DOHH2 (cell line): Measurements from ENCODE around the gene FIZ1.

ENCODE experiments used
- H3F3A ChIP-seq: fragments of 200-600 bp; sonication (generic), shearing (Covaris generic); 2 replicates; pipeline ENCODE4 v1.6.0; 2016; ENCODE audit warnings: antibody characterized with exemption, mild to moderate bottlenecking; ENCODE audit not compliant: control insufficient read depth, insufficient read depth
- H3K27ac ChIP-seq: fragments of 200-600 bp; sonication (generic); 2 replicates; pipeline ENCODE4 v1.5.1; 2014; ENCODE audit warnings: low read depth, mild to moderate bottlenecking, low read length, moderate library complexity
- H3K27me3 ChIP-seq: fragments of 200-600 bp; sonication (generic); 2 replicates; pipeline ENCODE4 v1.6.1; 2014; ENCODE audit warnings: mild to moderate bottlenecking, low read length, mixed read lengths; ENCODE audit not compliant: control insufficient read depth
- H3K36me3 ChIP-seq: fragments of 200-600 bp; sonication (generic); 2 replicates; pipeline ENCODE4 v1.6.1; 2014; ENCODE audit warnings: mild to moderate bottlenecking, low read length, moderate library complexity, mixed read lengths; ENCODE audit not compliant: control insufficient read depth
- H3K4me1 ChIP-seq: fragments of 200-600 bp; sonication (generic); 2 replicates; pipeline ENCODE4 v1.6.1; 2014; ENCODE audit warnings: mild to moderate bottlenecking, low read length, mixed read lengths; ENCODE audit not compliant: control insufficient read depth
- H3K4me2 ChIP-seq: fragments of 200-600 bp; sonication (generic); 2 replicates; pipeline ENCODE4 v1.6.0; 2014; ENCODE audit warnings: mild to moderate bottlenecking, low read length, moderate library complexity
- H3K4me3 ChIP-seq: fragments of 200-600 bp; sonication (generic); 2 replicates; pipeline ENCODE4 v1.5.1; 2014; ENCODE audit warnings: mild to moderate bottlenecking, low read length, mixed read lengths
- H3K79me2 ChIP-seq: fragments of 200-600 bp; sonication (generic); 2 replicates; pipeline ENCODE4 v1.6.1; 2014; ENCODE audit warnings: mild to moderate bottlenecking, low read length, mixed read lengths; ENCODE audit not compliant: control insufficient read depth
- H3K9me2 ChIP-seq: fragments of 200-600 bp; sonication (generic); replicated peaks from 2 replicates; pipeline ENCODE4 v1.6.1; 2014; ENCODE audit warnings: mild to moderate bottlenecking, low read length, mixed read lengths; ENCODE audit not compliant: control insufficient read depth
- H3K9me3 ChIP-seq: fragments of 200-600 bp; sonication (generic); 2 replicates; pipeline ENCODE4 v1.6.1; 2014; ENCODE audit warnings: antibody characterized with exemption, low read length, mixed read lengths; ENCODE audit not compliant: control insufficient read depth, insufficient read depth
- H4K20me1 ChIP-seq: fragments of 200-600 bp; sonication (generic); 2 replicates; pipeline ENCODE4 v1.6.0; 2014; ENCODE audit warnings: low read depth, mild to moderate bottlenecking, antibody characterized with exemption, low read length, moderate library complexity; ENCODE audit not compliant: control insufficient read depth, insufficient read depth
- CTCF ChIP-seq: fragments of 200-600 bp; sonication (generic); IDR thresholded peaks from one replicate; pipeline ENCODE4 v1.5.1; 2014; ENCODE audit warnings: antibody characterized with exemption, mild to moderate bottlenecking, low read depth, low read length; ENCODE audit not compliant: poor library complexity, severe bottlenecking
- EZH2phosphoT487 ChIP-seq: fragments of 200-600 bp; sonication (generic); IDR thresholded peaks from 2 replicates; pipeline ENCODE4 v1.6.1; 2017; ENCODE audit warnings: borderline replicate concordance, mild to moderate bottlenecking, antibody characterized with exemption, low read length, moderate library complexity, mixed read lengths

Gene FIZ1

GRCh38 chr19:55618426-55618825 lies 19.1 kb upstream of the FIZ1 start:
- no peaks in the 10 kb centered on the region for H3K79me2 ChIP-seq
- peaks cover 8% of the 10 kb centered on the region for H3F3A ChIP-seq
- H4K20me1 ChIP-seq, result peaks cover 1% of the 10 kb centered on the region; the same call in 1 of the 2 replicates
- TF ChIP-seq EZH2phosphoT487 (no peak), CTCF (no peak)
- peaks cover 2% of the 10 kb centered on the region for H3K4me1 ChIP-seq
- no peak overlapping the region for H3K4me2 ChIP-seq
- H3K4me3 ChIP-seq, result no peak overlapping the region
- no peaks in the 10 kb centered on the region for H3K9me2 ChIP-seq
- H3K27me3 ChIP-seq, result no peaks in the 10 kb centered on the region
- H3K9me3 ChIP-seq, result no peaks in the 10 kb centered on the region
- H3K36me3 ChIP-seq, result peaks cover 21% of the 10 kb centered on the region
- H3K27ac ChIP-seq, result no peak overlapping the region

GRCh38 chr19:55617426-55617825 lies 18.1 kb upstream of the FIZ1 start:
- no peaks in the 10 kb centered on the region for H3K27me3 ChIP-seq
- 0 out of 2 replicates have a peak, but pooled peaks cover 2% of the 10 kb centered on the region for H3F3A ChIP-seq
- H3K4me1 ChIP-seq, result no peaks in the 10 kb centered on the region
- peaks cover 21% of the 10 kb centered on the region for H3K36me3 ChIP-seq
- no peaks in the 10 kb centered on the region for H3K9me2 ChIP-seq
- H3K4me3 ChIP-seq, result no peak overlapping the region
- H3K79me2 ChIP-seq, result peaks cover 8% of the 10 kb centered on the region
- H3K27ac ChIP-seq, result no peak overlapping the region
- no peaks in the 10 kb centered on the region for H4K20me1 ChIP-seq
- no peaks in the 10 kb centered on the region for H3K9me3 ChIP-seq
- no peak overlapping the region for H3K4me2 ChIP-seq
- TF ChIP-seq EZH2phosphoT487 (no peak), CTCF (no peak)

- Histone ChIP-seq H3K9me3 (no peaks in the 10 kb centered on the region), H3K27me3 (no peaks in the 10 kb centered on the region), H3K36me3 (peaks cover 21% of the 10 kb centered on the region), H3K4me2 (no peak overlapping the region), H3K27ac (no peak overlapping the region), H3K79me2 (peaks cover 18% of the 10 kb centered on the region), H3K4me3 (no peak overlapping the region), H3K4me1 (peaks cover 7% of the 10 kb centered on the region), H3F3A (0 out of 2 replicates have a peak, but pooled peaks cover 2% of the 10 kb centered on the region), H3K9me2 (no peaks in the 10 kb centered on the region), H4K20me1 (no peaks in the 10 kb centered on the region)
- TF ChIP-seq CTCF (no peak), EZH2phosphoT487 (no peak)
These were observed 17.1 kb upstream of the FIZ1 start for GRCh38 chr19:55616395-55616875.
